ENCODE data around the gene XIRP2.
"Not testable (repeated sequence)": the region's sequence is repeated elsewhere in the genome, so short reads cannot be mapped to it uniquely, and the experiment has no call there.

The XIRP2 gene

DNA sequence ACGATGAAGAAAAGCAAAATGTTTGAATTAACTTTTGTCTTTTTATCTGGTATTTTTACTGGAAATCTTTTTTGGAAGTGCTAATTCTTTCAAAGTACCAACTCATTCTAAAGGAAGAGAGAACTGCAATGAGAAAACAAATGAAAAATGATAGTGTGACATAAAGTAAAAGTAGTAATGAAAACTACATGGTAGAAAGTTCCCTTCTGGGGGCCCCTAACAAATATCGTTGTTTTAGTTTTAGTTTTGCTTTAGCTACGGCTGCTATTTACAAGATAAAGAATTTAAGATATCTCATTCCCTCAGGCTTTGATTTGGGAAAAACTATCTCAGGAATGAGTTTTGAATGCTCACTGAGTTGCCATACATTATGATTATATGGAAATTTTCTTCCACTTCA, 161.4 kb downstream of the XIRP2 start:
- no peak for DNase-seq (ENCODE audit: low read depth in 2 of 2)

DNA sequence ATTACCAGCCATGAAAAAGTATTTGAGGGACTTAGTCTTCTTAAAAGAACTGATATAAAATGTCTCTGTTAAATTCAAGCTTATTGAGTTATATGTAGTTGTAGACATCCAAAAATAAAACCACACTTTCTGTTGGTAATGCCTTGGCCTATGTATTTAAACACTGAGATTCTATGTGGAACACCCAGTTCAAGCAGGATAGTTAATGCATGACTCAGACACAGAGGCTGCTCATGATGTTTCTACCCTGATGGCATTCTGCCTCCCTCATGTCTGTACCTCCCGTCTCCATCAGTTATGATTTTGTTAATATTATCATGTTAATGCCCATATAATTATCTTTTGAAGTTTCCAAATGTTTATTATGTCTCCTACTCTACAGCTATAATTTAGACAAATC, 164.5 kb downstream of the XIRP2 start:
- DNase-seq (ENCODE audit: low read depth in 2 of 2) = no peak

GRCh38 chr2:167054881-167055280, 166.6 kb downstream of the XIRP2 start:
- DNase-seq (ENCODE audit: low read depth in 2 of 2) = no peak

- no peak for DNase-seq (ENCODE audit: low read depth in 2 of 2)
Observed at GRCh38 chr2:167057446-167057845, 169.2 kb downstream of the XIRP2 start.

GRCh38 chr2:167059173-167059572, 170.9 kb downstream of the XIRP2 start:
- no peak for DNase-seq (ENCODE audit: low read depth in 2 of 2)

- no peak for DNase-seq (ENCODE audit: low read depth in 2 of 2)
Observed at GRCh38 chr2:167069855-167070254, 181.6 kb downstream of the XIRP2 start.

DNA sequence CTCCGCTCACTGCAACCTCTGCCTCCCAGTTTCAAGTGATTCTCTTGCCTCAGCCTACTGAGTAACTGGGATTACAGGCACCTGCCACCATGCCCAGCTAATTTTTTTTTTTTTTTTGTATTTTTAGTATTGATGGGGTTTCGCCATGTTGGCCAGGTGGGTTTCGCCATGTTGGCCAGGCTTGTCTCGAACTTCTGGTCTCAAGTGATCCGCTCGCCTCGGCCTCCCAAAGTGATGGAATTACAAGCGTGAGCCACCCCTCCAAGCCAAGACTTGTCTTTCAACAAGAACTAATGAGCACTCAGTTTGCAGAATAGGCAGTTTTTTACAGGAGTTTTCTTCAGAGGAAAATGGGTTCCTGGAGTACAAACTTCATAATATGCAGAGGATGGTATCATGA, 187.4 kb downstream of the XIRP2 start:
- not testable (repeated sequence) for DNase-seq (ENCODE audit: low read depth in 2 of 2)

GRCh38 chr2:167098931-167099330, 210.7 kb downstream of the XIRP2 start:
- DNase-seq (ENCODE audit: low read depth in 2 of 2) = not testable (repeated sequence)

- no peak for DNase-seq (ENCODE audit: low read depth in 2 of 2)
Observed at GRCh38 chr2:167100506-167100905, 212.2 kb downstream of the XIRP2 start.

- DNase-seq (ENCODE audit: low read depth in 2 of 2) = no peak
Observed at GRCh38 chr2:167103028-167103756, 214.9 kb downstream of the XIRP2 start.

DNA sequence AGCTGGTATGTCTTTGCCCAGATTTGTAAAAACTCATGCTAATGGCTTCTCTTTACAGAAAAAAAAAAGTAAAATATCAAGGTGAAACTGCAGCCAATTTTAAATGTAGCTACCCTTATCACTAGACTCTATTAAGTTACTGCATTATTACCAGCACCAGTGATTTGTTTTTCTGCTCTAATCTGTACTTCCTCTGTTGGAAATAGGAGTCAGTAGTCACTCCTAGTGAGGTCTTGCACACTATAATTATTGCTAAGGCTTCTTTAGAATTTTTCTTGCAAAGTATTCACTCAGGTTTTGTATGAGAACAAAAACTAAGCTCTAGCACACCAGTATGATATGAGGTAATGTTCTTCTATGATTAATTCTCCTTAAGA, 215.5 kb downstream of the XIRP2 start:
- no peak for DNase-seq (ENCODE audit: low read depth in 2 of 2)

DNA sequence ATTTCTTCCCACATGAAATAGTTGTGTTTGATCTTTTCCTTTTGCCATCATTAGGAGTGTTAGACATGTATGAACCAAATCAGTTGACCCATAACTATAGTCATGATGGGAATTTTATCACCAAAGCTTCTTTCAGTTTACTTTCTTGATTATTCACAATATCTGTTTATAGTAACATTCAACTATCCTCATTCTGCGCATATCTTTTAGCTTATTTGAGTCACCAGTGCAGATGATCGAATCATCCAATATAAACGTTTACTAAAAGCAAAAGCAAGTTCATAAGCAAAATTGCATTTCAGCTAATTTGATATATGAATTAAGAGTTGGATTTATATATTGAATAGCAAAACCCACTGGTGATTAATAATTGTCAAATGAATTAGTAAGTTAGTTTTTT, 216.4 kb downstream of the XIRP2 start:
- DNase-seq (ENCODE audit: low read depth in 2 of 2) = no peak

DNA sequence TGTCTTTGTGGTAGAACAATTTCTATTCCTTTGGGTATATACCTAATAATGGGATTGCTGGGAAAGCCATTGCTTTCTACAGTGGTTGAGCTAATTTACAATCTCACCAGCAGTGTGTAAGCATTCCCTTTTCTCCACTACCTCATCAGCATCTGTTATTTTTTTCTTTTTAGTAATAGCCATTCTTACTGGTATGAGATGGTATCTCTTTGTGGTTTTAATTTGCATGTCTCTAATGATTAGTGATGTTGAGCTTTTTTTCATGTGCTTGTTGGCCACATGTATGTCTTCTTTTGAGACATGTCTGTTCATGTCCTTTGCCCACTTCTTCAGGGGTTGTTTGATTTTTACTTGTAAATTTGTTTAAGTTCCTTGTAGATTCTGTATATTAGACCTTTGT, 221.4 kb downstream of the XIRP2 start:
- DNase-seq (ENCODE audit: low read depth in 2 of 2) = not testable (repeated sequence)

- no peak for DNase-seq (ENCODE audit: low read depth in 2 of 2)
Observed at GRCh38 chr2:167110345-167110744, 222.1 kb downstream of the XIRP2 start.

DNA sequence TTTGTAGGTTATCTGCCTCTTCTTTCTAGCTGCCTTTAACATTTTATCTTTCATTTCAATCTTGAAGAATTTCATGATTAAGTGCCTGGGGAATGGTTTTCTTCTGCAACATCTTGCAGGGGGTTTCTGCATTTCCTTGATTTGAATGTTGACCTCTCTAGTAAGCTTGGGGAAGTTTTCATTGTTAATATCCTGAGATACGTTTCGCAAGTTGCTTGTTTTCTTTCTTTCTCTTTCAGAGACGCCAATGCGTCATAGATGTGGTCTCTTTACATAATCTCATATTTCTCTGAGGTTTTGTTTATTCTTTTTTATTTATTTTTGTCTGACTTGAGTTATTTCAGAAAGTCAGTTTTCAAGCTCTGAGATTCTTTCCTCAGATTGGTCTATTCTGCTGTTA, 225.7 kb downstream of the XIRP2 start:
- no peak for DNase-seq (ENCODE audit: low read depth in 2 of 2)

DNA sequence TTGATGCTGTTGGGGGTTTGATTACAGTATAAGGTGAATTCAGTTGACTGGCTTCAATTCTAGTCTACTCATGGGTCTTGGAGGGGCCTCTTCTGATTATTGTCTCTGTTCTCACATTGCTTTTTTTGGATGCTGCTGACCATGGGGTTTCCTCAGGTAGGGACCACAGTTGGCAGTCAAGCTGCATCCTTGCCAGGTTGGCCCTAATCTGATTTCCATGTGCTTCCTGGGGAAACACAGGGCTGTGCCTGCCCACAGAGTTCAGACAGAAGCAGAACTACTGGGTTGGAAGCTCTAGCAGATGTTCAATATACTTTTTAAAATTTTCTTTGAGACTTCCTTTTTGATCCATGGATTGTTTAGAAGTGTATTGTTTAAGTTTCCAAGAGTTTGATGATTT, 227.3 kb downstream of the XIRP2 start:
- DNase-seq (ENCODE audit: low read depth in 2 of 2) = no peak

DNA sequence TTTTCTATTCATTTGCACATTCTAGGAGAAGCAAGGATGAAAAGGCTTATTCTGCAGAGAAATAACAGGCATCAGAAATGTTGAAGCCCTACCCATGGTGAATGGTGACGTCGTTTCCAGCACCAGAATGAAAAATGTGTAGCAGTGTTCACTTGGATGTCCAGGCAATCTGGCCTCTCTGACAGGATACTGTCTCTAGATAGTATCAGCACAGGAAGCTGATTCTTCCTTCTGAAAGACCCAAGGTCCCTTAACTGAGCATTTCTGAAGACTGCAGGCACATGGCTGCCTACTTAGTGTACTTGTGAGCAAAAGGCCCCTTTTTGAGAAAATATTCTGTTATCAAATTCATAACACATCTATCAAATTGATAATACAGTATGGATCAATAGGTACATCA, 234.1 kb downstream of the XIRP2 start:
- no peak for DNase-seq (ENCODE audit: low read depth in 2 of 2)

DNA sequence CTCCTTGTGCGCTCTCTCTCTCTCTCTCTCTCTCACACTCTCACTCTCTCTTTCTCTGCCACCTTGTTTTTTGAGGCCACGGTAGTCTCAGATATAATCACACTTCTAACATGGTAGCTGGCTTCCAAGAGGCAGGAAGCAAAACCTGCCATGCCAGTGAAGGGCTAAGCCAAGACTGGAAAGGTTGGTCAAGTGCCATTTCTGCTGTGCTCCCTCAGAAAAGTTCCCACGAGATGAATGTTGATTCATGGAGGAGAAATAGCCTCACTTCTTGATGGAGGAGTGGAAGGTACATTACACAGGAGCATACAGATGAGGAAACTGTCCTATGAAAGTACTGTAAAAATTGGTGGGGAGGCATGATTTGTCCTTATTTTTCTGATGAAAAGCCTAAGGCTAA, 237.9 kb downstream of the XIRP2 start:
- no peak for DNase-seq (ENCODE audit: low read depth in 2 of 2)

GRCh38 chr2:167127135-167127534, 238.9 kb downstream of the XIRP2 start:
- no peak for DNase-seq (ENCODE audit: low read depth in 2 of 2)

- DNase-seq (ENCODE audit: low read depth in 2 of 2) = no peak
Observed at GRCh38 chr2:167128130-167128529, 239.8 kb downstream of the XIRP2 start.

- no peak for DNase-seq (ENCODE audit: low read depth in 2 of 2)
Observed at GRCh38 chr2:167132066-167132465, 243.8 kb downstream of the XIRP2 start.

DNA sequence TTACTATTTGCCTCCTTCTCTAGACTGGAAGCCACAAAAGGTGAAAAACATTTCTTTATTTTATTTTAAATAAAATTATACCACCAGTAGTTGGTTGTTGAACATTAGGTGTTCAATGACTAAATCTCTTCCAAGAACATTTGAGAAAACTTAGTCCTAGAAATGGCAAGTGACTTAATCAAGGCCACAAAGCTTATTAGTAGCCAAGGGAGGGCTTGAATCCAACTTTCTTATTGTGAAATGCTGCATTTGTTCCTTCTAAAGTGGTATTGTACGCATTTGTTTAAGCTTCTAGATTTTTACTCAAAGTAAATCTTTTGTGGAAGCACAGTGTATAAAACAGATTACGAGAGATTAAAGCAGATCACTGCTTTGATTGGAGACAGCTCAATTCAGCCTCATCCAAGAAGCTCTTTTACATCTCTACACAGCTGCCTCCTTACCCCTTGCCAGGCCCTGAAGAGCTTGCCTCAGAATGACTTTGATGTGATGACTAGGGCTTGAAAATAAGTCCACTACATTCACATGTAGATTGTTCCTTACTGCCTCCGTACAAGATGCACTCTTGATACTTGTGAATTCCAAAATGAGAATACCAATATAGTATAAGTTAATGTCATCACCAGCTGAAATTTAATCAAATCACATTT, 244.8 kb downstream of the XIRP2 start:
- no peak for DNase-seq (ENCODE audit: low read depth in 2 of 2)

DNA sequence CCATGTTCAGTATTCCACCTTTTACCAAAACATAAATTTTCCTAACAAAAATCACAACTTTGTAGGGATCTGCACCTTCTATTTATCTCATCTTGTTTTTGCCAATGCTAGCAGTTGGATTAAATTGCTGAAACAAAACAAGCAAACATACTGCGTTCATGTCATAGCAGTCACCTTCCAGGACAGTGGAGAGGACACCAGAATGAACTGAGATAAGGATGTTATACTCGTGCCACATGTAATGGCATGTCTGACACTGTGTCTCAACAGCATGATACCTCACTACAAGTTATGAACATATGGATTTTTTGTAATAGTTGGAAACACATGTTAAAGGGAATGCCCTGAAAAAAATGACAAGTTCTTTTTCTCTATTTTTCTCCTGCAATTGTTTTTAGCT, 245.3 kb downstream of the XIRP2 start:
- DNase-seq (ENCODE audit: low read depth in 2 of 2) = no peak

All from stimulated activated CD8-positive, alpha-beta memory T cell treated with anti-CD3 and anti-CD28 coated beads, Interleukin-2, amount 100 ng/mL, for 48 hours (primary cell).